Liver (tissue), 9 donors: Measurements from ENCODE around the gene CELSR1. TPM values are rescaled to one million over a fixed set of nuclear protein-coding genes. Genes with fewer than 3 reads are reported as not detected.

Source experiments
- DNase-seq: peaks from one replicate; pipeline ENCODE4 v3.0.0-alpha.2; 2017; ENCODE audit warnings: low spot score
- H3K27ac ChIP-seq, 2 donors: one replicate each; pipeline ENCODE4 v1.7.0; 2013; ENCODE audit warnings: inconsistent platforms in 2 of 2, low read length in 2 of 2, control low read depth in 1 of 2, low read depth in 1 of 2, mild to moderate bottlenecking in 1 of 2
- H3K27me3 ChIP-seq, 4 donors: one replicate each; pipeline versions ENCODE4 v1.6.1 to v1.7.0; 2013; ENCODE audit warnings: low read length in 3 of 4, inconsistent platforms in 1 of 4, mild to moderate bottlenecking in 1 of 4, moderate library complexity in 1 of 4; ENCODE audit not compliant: control insufficient read depth in 4 of 4, insufficient read depth in 4 of 4
- H3K36me3 ChIP-seq, 4 donors: one replicate each; pipeline versions ENCODE4 v1.6.1 to v1.7.0; 2013; ENCODE audit warnings: low read length in 3 of 4, mild to moderate bottlenecking in 3 of 4, low read depth in 1 of 4, moderate library complexity in 1 of 4; ENCODE audit not compliant: control insufficient read depth in 4 of 4, insufficient read depth in 3 of 4
- H3K4me1 ChIP-seq, 4 donors: one replicate each; pipeline versions ENCODE4 v1.6.1 to v1.7.0; 2013; ENCODE audit warnings: low read length in 3 of 4, mild to moderate bottlenecking in 3 of 4, moderate library complexity in 1 of 4; ENCODE audit not compliant: control insufficient read depth in 4 of 4, insufficient read depth in 4 of 4
- H3K4me3 ChIP-seq, 3 donors: one replicate each; pipeline versions ENCODE4 v1.6.1 to v1.7.0; 2013; ENCODE audit warnings: low read length in 3 of 3, control low read depth in 1 of 3, low read depth in 1 of 3, mild to moderate bottlenecking in 1 of 3
- H3K9ac ChIP-seq, 2 donors: one replicate each; pipeline ENCODE4 v1.7.0; 2013; ENCODE audit warnings: low read length in 2 of 2, mild to moderate bottlenecking in 2 of 2, moderate library complexity in 2 of 2, control low read depth in 1 of 2, low read depth in 1 of 2
- H3K9me3 ChIP-seq, 4 donors: one replicate each; pipeline versions ENCODE4 v1.6.1 to v1.7.0; 2013; ENCODE audit warnings: low read length in 3 of 4; ENCODE audit not compliant: control insufficient read depth in 4 of 4
- EGR1 ChIP-seq, 2 donors: IDR thresholded peaks; 2 replicates each; pipeline ENCODE4 v1.6.1; 2016 to 2018; ENCODE audit warnings: antibody characterized with exemption in 2 of 2, low read depth in 2 of 2
- FOXA1 ChIP-seq: IDR thresholded peaks from 2 replicates; pipeline ENCODE4 v1.6.1; 2016; ENCODE audit warnings: antibody characterized with exemption
- FOXA2 ChIP-seq: IDR thresholded peaks from 2 replicates; pipeline ENCODE4 v1.6.1; 2016; ENCODE audit warnings: antibody characterized with exemption
- GABPA ChIP-seq, 2 donors: IDR thresholded peaks in 1 of 2; conservative IDR thresholded peaks in 1 of 2; 2 replicates each; pipeline ENCODE4 v1.6.1; 2016; ENCODE audit warnings: antibody characterized with exemption in 2 of 2, mild to moderate bottlenecking in 1 of 2, moderate library complexity in 1 of 2
- HNF4A ChIP-seq, 2 donors: conservative IDR thresholded peaks; 2 replicates each; pipeline ENCODE4 v1.6.1; 2016; ENCODE audit warnings: antibody characterized with exemption in 2 of 2, mild to moderate bottlenecking in 2 of 2
- HNF4G ChIP-seq: IDR thresholded peaks from 2 replicates; pipeline ENCODE4 v1.6.1; 2016; ENCODE audit warnings: antibody characterized with exemption
- JUND ChIP-seq, 2 donors: IDR thresholded peaks; 2 replicates each; pipeline ENCODE4 v1.6.1; 2016; ENCODE audit warnings: antibody characterized with exemption in 2 of 2
- NR2F2 ChIP-seq: IDR thresholded peaks from 2 replicates; pipeline ENCODE4 v1.6.1; 2016; ENCODE audit warnings: antibody characterized with exemption
- RAD21 ChIP-seq, 2 donors: IDR thresholded peaks; 2 replicates each; pipeline ENCODE4 v1.6.1; 2016; ENCODE audit warnings: antibody characterized with exemption in 2 of 2, mild to moderate bottlenecking in 2 of 2
- RXRA ChIP-seq, 2 donors: IDR thresholded peaks; 2 replicates each; pipeline ENCODE4 v1.6.1; 2017 to 2018; ENCODE audit warnings: antibody characterized with exemption in 2 of 2, mild to moderate bottlenecking in 1 of 2
- SP1 ChIP-seq: IDR thresholded peaks from 2 replicates; pipeline ENCODE4 v1.6.1; 2018; ENCODE audit warnings: antibody characterized with exemption, mild to moderate bottlenecking
- TAF1 ChIP-seq: conservative IDR thresholded peaks from 2 replicates; pipeline ENCODE4 v1.6.1; 2016; ENCODE audit warnings: antibody characterized with exemption, mild to moderate bottlenecking
- YY1 ChIP-seq: IDR thresholded peaks from 2 replicates; pipeline ENCODE4 v1.6.1; 2016; ENCODE audit warnings: antibody characterized with exemption, mild to moderate bottlenecking
- WGBS: extraction: QIAGEN DNeasy Blood & Tissue Kit; methylation state at CpG from one replicate; pipeline ENCODE4 v1.1.7; 2013; 5-methylcytosine and 5-hydroxymethylcytosine counted together
- polyA plus RNA-seq, 2 donors: library from polyadenylated mRNA; stranded (reverse) in 1 of 2; unstranded in 1 of 2; fragments of 200-250 nt in 1 of 2; fragments of >200 nt in 1 of 2; fragmentation: Nextera tagmentation in 1 of 2; extraction: Ambion mirVana in 1 of 2; gene quantifications; one replicate each; pipeline versions ENCODE4 v1.2.1 to v1.2.3, GENCODE V29; 2013 to 2015
- total RNA-seq, 2 donors: library from RNA; depleted of rRNA; stranded (reverse); fragments of >200 nt; gene quantifications; one replicate each; pipeline ENCODE4 v1.2.3, GENCODE V29; 2014
- TF ChIP-seq, protein P1 (sequence below): IDR thresholded peaks from 2 replicates; pipeline ENCODE4 v1.6.1; 2016; ENCODE audit warnings: antibody characterized with exemption
- TF ChIP-seq, protein P2 (sequence below): IDR thresholded peaks from 2 replicates; pipeline ENCODE4 v1.6.1; 2016; ENCODE audit warnings: antibody characterized with exemption, mild to moderate bottlenecking
- TF ChIP-seq, protein P3 (sequence below): fragments of 150-350 bp; IDR thresholded peaks from 2 replicates; pipeline ENCODE4 v1.5.1; 2017; ENCODE audit warnings: improper control_type of control experiment, low read depth, low read length; ENCODE audit not compliant: missing input control
- TF ChIP-seq, protein P4 (sequence below): IDR thresholded peaks from 2 replicates; pipeline ENCODE4 v1.6.1; 2016; ENCODE audit warnings: antibody characterized with exemption
- TF ChIP-seq, protein P5 (sequence below): IDR thresholded peaks from 2 replicates; pipeline ENCODE4 v1.6.1; 2016; ENCODE audit warnings: antibody characterized with exemption
- donor health status: healthy.
- donor health status: healthy.
- donor health status: healthy.
- donor health status: healthy.
- donor health status: healthy.

CELSR1 gene
- total and polyA plus RNA-seq, 4 donors = 0.37 to 1.6 (median 1.3) TPM

DNA sequence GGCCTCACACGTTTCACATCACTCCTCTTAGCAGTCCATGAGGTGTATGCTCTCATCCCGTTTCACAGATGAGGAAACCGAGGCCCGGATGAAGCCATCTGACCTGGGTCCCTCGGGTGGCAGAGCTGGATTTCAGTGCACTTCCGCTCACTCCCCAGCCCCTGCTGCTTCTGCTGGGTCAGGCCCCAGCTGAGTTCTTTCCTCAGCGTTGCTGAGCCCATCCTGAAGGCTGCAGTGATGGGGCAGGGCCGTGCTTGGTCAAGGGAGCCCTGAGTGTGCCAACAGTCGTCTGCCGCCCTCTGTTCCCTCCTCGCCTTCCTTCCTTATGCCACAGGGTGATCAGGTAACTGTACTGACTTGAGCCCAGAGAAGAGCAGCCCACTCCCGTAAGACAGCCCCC lies 189.8 kb downstream of the CELSR1 start:
- Histone ChIP-seq H3K36me3 (peaks cover 21 to 88% (median 43%) of the 10 kb centered on the region in 4 donors), H3K27me3 (no peaks in the 10 kb centered on the region), H3K4me3 (no peak overlapping the region), H3K27ac (no peak overlapping the region), H3K4me1 (no peaks in the 10 kb centered on the region), H3K9ac (no peak overlapping the region), H3K9me3 (no peaks in the 10 kb centered on the region)
- DNase-seq = no peak
- 92% methylated on average over 12 of the region's 12 CpGs for WGBS
- TF ChIP-seq YY1 (no peak), FOXA1 (no peak), FOXA2 (no peak), RAD21 (IDR thresholded peaks at IDR 0.05) (no peak), HNF4G (no peak), TAF1 (no peak), SP1 (no peak), NR2F2 (no peak), EGR1 (IDR thresholded peaks at IDR 0.05; ENCODE audit: low read depth in 2 of 2) (no peak), GABPA (IDR thresholded peaks at IDR 0.05 in 1 of 2, conservative IDR thresholded peaks at IDR 0.05 in 1 of 2) (no peak)
- TF ChIP-seq, protein P1, sequence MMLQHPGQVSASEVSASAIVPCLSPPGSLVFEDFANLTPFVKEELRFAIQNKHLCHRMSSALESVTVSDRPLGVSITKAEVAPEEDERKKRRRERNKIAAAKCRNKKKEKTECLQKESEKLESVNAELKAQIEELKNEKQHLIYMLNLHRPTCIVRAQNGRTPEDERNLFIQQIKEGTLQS = no peak
- TF ChIP-seq, protein P2, sequence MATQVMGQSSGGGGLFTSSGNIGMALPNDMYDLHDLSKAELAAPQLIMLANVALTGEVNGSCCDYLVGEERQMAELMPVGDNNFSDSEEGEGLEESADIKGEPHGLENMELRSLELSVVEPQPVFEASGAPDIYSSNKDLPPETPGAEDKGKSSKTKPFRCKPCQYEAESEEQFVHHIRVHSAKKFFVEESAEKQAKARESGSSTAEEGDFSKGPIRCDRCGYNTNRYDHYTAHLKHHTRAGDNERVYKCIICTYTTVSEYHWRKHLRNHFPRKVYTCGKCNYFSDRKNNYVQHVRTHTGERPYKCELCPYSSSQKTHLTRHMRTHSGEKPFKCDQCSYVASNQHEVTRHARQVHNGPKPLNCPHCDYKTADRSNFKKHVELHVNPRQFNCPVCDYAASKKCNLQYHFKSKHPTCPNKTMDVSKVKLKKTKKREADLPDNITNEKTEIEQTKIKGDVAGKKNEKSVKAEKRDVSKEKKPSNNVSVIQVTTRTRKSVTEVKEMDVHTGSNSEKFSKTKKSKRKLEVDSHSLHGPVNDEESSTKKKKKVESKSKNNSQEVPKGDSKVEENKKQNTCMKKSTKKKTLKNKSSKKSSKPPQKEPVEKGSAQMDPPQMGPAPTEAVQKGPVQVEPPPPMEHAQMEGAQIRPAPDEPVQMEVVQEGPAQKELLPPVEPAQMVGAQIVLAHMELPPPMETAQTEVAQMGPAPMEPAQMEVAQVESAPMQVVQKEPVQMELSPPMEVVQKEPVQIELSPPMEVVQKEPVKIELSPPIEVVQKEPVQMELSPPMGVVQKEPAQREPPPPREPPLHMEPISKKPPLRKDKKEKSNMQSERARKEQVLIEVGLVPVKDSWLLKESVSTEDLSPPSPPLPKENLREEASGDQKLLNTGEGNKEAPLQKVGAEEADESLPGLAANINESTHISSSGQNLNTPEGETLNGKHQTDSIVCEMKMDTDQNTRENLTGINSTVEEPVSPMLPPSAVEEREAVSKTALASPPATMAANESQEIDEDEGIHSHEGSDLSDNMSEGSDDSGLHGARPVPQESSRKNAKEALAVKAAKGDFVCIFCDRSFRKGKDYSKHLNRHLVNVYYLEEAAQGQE = no peak
- TF ChIP-seq, protein P3, sequence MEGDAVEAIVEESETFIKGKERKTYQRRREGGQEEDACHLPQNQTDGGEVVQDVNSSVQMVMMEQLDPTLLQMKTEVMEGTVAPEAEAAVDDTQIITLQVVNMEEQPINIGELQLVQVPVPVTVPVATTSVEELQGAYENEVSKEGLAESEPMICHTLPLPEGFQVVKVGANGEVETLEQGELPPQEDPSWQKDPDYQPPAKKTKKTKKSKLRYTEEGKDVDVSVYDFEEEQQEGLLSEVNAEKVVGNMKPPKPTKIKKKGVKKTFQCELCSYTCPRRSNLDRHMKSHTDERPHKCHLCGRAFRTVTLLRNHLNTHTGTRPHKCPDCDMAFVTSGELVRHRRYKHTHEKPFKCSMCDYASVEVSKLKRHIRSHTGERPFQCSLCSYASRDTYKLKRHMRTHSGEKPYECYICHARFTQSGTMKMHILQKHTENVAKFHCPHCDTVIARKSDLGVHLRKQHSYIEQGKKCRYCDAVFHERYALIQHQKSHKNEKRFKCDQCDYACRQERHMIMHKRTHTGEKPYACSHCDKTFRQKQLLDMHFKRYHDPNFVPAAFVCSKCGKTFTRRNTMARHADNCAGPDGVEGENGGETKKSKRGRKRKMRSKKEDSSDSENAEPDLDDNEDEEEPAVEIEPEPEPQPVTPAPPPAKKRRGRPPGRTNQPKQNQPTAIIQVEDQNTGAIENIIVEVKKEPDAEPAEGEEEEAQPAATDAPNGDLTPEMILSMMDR = no peak

DNA sequence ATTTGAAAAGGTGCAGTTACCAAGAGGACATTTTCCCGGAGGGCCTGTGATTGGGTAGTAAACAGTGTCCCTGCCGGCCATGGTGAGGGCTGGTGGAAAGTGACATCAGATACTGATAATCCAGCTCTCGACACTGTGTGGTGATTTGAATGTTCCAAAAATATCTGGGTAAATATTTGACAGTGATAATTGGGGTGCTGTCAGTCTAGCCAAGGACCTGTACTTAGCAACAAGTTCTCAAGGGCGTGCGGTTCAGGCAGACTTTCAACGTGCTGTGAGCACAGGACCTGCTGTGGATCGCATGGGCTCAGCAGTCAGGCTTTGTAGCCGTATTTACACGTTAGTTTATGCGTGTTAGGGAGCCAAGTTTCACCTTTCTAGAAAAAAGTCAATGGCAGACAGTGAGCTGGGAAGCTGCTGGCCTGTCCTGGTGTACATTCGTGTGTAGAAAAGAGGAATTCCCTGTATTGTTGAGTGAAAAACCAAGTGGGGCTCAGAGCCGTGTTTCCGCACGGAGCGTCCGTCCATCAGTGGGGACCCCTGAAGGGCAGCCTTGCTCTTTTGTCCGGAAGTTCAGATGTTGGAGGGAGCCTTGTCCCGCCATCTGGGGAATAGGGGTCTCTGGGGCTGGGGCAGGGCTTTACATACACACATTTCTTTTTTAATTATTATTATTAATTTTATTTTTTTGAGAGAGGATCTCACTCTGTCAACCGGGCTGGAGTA lies 190.6 kb downstream of the CELSR1 start:
- no peak overlapping the region for H3K27ac ChIP-seq
- DNase-seq = no peak
- no peaks in the 10 kb centered on the region for H3K27me3 ChIP-seq
- peaks cover 21 to 85% (median 46%) of the 10 kb centered on the region in 4 donors for H3K36me3 ChIP-seq
- no peaks in the 10 kb centered on the region for H3K4me1 ChIP-seq
- no peak overlapping the region for H3K9ac ChIP-seq
- H3K4me3 ChIP-seq = no peak overlapping the region
- 89% methylated on average over 19 of the region's 19 CpGs for WGBS
- H3K9me3 ChIP-seq = no peaks in the 10 kb centered on the region
- no peak for TF ChIP-seq NR2F2
- TF ChIP-seq TAF1 = no peak
- TF ChIP-seq, protein P1 = no peak
- no peak for TF ChIP-seq HNF4A (conservative IDR thresholded peaks at IDR 0.05)
- no peak for TF ChIP-seq SP1
- no peak for TF ChIP-seq HNF4G
- no peak for TF ChIP-seq FOXA2
- no peak for TF ChIP-seq FOXA1
- TF ChIP-seq, protein P4, sequence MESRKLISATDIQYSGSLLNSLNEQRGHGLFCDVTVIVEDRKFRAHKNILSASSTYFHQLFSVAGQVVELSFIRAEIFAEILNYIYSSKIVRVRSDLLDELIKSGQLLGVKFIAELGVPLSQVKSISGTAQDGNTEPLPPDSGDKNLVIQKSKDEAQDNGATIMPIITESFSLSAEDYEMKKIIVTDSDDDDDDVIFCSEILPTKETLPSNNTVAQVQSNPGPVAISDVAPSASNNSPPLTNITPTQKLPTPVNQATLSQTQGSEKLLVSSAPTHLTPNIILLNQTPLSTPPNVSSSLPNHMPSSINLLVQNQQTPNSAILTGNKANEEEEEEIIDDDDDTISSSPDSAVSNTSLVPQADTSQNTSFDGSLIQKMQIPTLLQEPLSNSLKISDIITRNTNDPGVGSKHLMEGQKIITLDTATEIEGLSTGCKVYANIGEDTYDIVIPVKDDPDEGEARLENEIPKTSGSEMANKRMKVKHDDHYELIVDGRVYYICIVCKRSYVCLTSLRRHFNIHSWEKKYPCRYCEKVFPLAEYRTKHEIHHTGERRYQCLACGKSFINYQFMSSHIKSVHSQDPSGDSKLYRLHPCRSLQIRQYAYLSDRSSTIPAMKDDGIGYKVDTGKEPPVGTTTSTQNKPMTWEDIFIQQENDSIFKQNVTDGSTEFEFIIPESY = no peak
- TF ChIP-seq, protein P5, sequence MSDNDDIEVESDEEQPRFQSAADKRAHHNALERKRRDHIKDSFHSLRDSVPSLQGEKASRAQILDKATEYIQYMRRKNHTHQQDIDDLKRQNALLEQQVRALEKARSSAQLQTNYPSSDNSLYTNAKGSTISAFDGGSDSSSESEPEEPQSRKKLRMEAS = no peak
- no peak for TF ChIP-seq RXRA (IDR thresholded peaks at IDR 0.05)
- no peak for TF ChIP-seq JUND (IDR thresholded peaks at IDR 0.05)
- no peak for TF ChIP-seq RAD21 (IDR thresholded peaks at IDR 0.05)
- TF ChIP-seq, protein P2 = no peak
